GM06990 (cell line): Measurements from ENCODE around the gene HOXB3.

Experiments
- DNase-seq: peaks from one replicate; pipeline ENCODE4 v3.0.0-alpha.2; 2011; ENCODE audit not compliant: insufficient read length; ENCODE audit errors: extremely low read depth
- H3K27me3 ChIP-seq: replicated peaks from 2 replicates; pipeline ENCODE4 v1.6.0; 2011; ENCODE audit warnings: low read length; ENCODE audit not compliant: control insufficient read depth, insufficient read depth
- H3K36me3 ChIP-seq: 2 replicates; pipeline ENCODE4 v1.5.1; 2011; ENCODE audit warnings: low read length; ENCODE audit not compliant: control insufficient read depth, insufficient read depth
- H3K4me3 ChIP-seq: replicated peaks from 2 replicates; pipeline ENCODE4 v1.5.1; 2011; ENCODE audit warnings: low read depth, mild to moderate bottlenecking, control low read depth, low read length
- CTCF ChIP-seq: IDR thresholded peaks from 2 replicates; pipeline ENCODE4 v1.5.1; 2011; ENCODE audit warnings: low read length, control low read depth, mild to moderate bottlenecking, inconsistent platforms; ENCODE audit not compliant: insufficient read depth, poor library complexity, severe bottlenecking

The HOXB3 gene

GRCh38 chr17:48551596-48552465 is 38.2 kb downstream of the HOXB3 start:
- no peak for TF ChIP-seq CTCF
- DNase-seq = no peak
- H3K4me3 ChIP-seq = no peak overlapping the region
- no peaks in the 10 kb centered on the region for H3K36me3 ChIP-seq
- no peaks in the 10 kb centered on the region for H3K27me3 ChIP-seq

DNA sequence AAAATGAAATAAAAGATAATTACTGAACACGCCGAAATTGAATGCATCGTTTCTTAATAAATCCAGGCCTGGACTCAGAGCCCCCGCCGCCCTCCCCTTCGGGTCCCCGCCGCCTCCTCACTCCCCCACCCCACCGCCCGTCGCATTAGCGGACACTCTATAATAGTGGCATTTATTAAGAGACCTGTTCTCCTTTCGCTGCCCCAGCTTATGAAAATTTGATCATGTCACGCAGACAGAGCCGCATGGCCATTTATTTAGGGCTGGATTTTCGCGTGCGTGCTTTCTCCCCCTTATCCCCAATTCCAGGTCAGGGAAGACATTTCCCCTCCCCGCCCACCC is 38.9 kb downstream of the HOXB3 start:
- TF ChIP-seq CTCF = no peak
- H3K4me3 ChIP-seq = no peak overlapping the region
- no peaks in the 10 kb centered on the region for H3K27me3 ChIP-seq
- no peak for DNase-seq
- no peaks in the 10 kb centered on the region for H3K36me3 ChIP-seq

DNA sequence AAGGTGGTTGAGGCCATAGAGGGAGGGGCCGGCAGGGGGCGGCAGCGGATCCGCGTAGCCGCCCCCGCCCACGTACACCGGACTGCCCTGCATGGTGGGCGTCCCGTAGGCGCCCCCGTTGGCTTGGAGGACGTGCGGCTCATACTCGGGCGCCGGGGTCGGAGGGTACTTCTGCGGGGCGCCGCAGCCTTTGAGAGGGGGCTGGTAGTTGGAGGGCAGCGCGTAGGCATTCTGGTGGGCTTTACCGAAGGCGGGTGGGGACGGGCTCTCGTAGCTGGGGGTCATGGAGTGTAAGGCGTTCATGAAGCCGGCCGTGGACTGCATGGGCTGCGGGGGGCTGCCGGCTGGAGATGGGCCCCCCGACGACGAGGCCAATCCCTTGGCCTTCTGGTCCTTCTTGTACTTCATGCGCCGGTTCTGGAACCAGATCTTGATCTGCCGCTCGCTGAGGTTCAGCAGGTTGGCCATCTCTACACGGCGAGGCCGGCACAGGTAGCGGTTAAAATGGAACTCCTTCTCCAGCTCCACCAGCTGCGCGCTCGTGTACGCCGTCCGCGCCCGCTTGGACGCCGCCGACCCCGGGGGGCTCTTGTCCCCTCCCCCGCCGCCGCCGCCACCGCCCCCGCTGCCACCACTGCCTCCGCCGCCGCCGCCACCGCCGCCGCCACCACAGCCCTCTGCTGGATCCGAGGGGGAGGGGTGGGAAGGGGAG is 39.4 kb downstream of the HOXB3 start:
- H3K27me3 ChIP-seq = no peaks in the 10 kb centered on the region
- TF ChIP-seq CTCF = no peak
- DNase-seq = no peak
- no peaks in the 10 kb centered on the region for H3K36me3 ChIP-seq
- no peak overlapping the region for H3K4me3 ChIP-seq

GRCh38 chr17:48549914-48550501 is 40.0 kb downstream of the HOXB3 start:
- no peak for TF ChIP-seq CTCF
- Histone ChIP-seq H3K4me3 (no peak overlapping the region), H3K36me3 (no peaks in the 10 kb centered on the region), H3K27me3 (no peaks in the 10 kb centered on the region)
- no peak for DNase-seq

- Histone ChIP-seq H3K36me3 (no peaks in the 10 kb centered on the region), H3K27me3 (no peaks in the 10 kb centered on the region), H3K4me3 (no peak overlapping the region)
- no peak for DNase-seq
- TF ChIP-seq CTCF = no peak
Measured at GRCh38 chr17:48549281-48549630, 40.8 kb downstream of the HOXB3 start.
